K562 (cell line): ENCODE data around the gene PPM1L. TPM values are rescaled to one million over a fixed set of nuclear protein-coding genes. Genes with fewer than 3 reads are reported as not detected.

Experiments
- ATAC-seq: fragments of 200-7000 bp; cut with Tn5 transposase; 3 replicates; pipeline ENCODE4 v1.9.1; 2020; ENCODE audit warnings: moderate library complexity
- BruUV-seq: library from RNA; stranded (reverse); fragments of 400-500 nt; replicated peaks from 2 replicates; lab custom pipeline; 2021; lab: Mats Ljungman, UMichigan
- CTCF ChIA-PET: fragments of 300-600 bp; formaldehyde crosslinking; extraction: SDS; loops from one replicate; lab custom pipeline; 2021; ENCODE audit warnings: low intra/inter-chr PET ratio; lab: Yijun Ruan, JAX
- POLR2A ChIA-PET: fragments of 300-600, 350-650 bp; sonication (Branson Sonifier 250); formaldehyde crosslinking; extraction: SDS; loops from one replicate; lab custom pipeline; 2021; ENCODE audit warnings: antibody characterized with exemption, inconsistent platforms; lab: Yijun Ruan, JAX
- DNase-seq, 4 experiments: peaks; one replicate each; pipeline versions ENCODE4 v3.0.0 to v3.0.0-alpha.2; 2011 to 2018; ENCODE audit warnings: low spot score in 3 of 4, mixed read lengths in 3 of 4; ENCODE audit errors: extremely low read depth in 1 of 4
- FAIRE-seq: peaks from 2 replicates; lab custom pipeline; 2011; peaks lifted over from hg19 to GRCh38; lab: Jason Lieb, UNC
- H2AFZ ChIP-seq: 2 replicates; pipeline ENCODE4 v1.6.0; 2011; ENCODE audit warnings: low read depth, low read length, control low read depth, inconsistent platforms
- H3K27ac ChIP-seq: fragments of 200-600 bp; 3 replicates; pipeline ENCODE4 v1.8.0; 2011; ENCODE audit warnings: low read depth, mild to moderate bottlenecking, control low read depth, inconsistent platforms, low read length, moderate library complexity, mixed read lengths; ENCODE audit errors: extremely low read depth
- H3K27me3 ChIP-seq, 2 experiments: fragments of 300-600 bp in 1 of 2; 2 replicates in 1 of 2; 3 replicates in 1 of 2; pipeline versions ENCODE4 v1.6.0 to v1.8.0; 2011; ENCODE audit warnings: inconsistent platforms in 2 of 2, low read length in 2 of 2, mild to moderate bottlenecking in 1 of 2, mixed read lengths in 1 of 2, moderate library complexity in 1 of 2; ENCODE audit not compliant: control insufficient read depth in 2 of 2, insufficient read depth in 2 of 2
- H3K36me3 ChIP-seq: fragments of 300-600 bp; 3 replicates; pipeline ENCODE4 v1.8.0; 2011; ENCODE audit warnings: mild to moderate bottlenecking, low read length, inconsistent platforms; ENCODE audit not compliant: control insufficient read depth, insufficient read depth
- H3K4me1 ChIP-seq, 2 experiments: fragments of 200-600 bp in 1 of 2; replicated peaks in 1 of 2; 2 replicates in 1 of 2; 3 replicates in 1 of 2; pipeline versions ENCODE4 v1.5.1 to v1.8.0; 2011; ENCODE audit warnings: inconsistent platforms in 2 of 2, low read length in 2 of 2, mild to moderate bottlenecking in 1 of 2, mixed read lengths in 1 of 2, moderate library complexity in 1 of 2; ENCODE audit not compliant: control insufficient read depth in 2 of 2, insufficient read depth in 2 of 2
- H3K4me2 ChIP-seq: 2 replicates; pipeline ENCODE4 v1.6.1; 2011; ENCODE audit warnings: low read length, control low read depth, inconsistent platforms, mixed read lengths; ENCODE audit not compliant: insufficient read depth
- H3K4me3 ChIP-seq: fragments of 200-600 bp; sonication (generic), shearing (Covaris generic); 2 replicates; pipeline ENCODE4 v1.5.1; 2016; ENCODE audit warnings: control low read depth, inconsistent platforms
- H3K79me2 ChIP-seq: fragments of 200-600 bp; 3 replicates; pipeline ENCODE4 v1.8.0; 2011; ENCODE audit warnings: low read length, inconsistent platforms; ENCODE audit not compliant: control insufficient read depth, insufficient read depth
- H3K9ac ChIP-seq, 2 experiments: 2 replicates each; pipeline versions ENCODE4 v1.6.0 to v1.6.1; 2011; ENCODE audit warnings: low read depth in 2 of 2, low read length in 2 of 2, control low read depth in 1 of 2, inconsistent platforms in 1 of 2, mild to moderate bottlenecking in 1 of 2, mixed read lengths in 1 of 2; ENCODE audit not compliant: insufficient read depth in 1 of 2
- H3K9me1 ChIP-seq: one replicate; pipeline ENCODE4 v1.6.0; 2011; ENCODE audit warnings: inconsistent platforms, mild to moderate bottlenecking, low read length, moderate library complexity; ENCODE audit not compliant: control insufficient read depth, insufficient read depth
- H3K9me3 ChIP-seq: replicated peaks from 2 replicates; pipeline ENCODE4 v1.5.1; 2011; ENCODE audit warnings: low read depth, low read length, inconsistent platforms; ENCODE audit not compliant: control insufficient read depth, insufficient read depth
- H4K20me1 ChIP-seq: replicated peaks from 2 replicates; pipeline ENCODE4 v1.6.1; 2011; ENCODE audit warnings: low read length, inconsistent platforms, mixed read lengths; ENCODE audit not compliant: control insufficient read depth, insufficient read depth
- ELK1 ChIP-seq: sonication (generic); formaldehyde crosslinking; IDR thresholded peaks from 2 replicates; pipeline ENCODE4 v1.8.1; 2022; ENCODE audit warnings: missing genetic modification reagents
- ERF ChIP-seq: fragments of 450-650 bp; formaldehyde crosslinking; IDR thresholded peaks from 2 replicates; pipeline ENCODE4 v1.4.0; 2020; ENCODE audit warnings: mild to moderate bottlenecking, mixed read lengths
- KDM1A ChIP-seq, 2 experiments: fragments of 450-650 bp; IDR thresholded peaks; 2 replicates each; pipeline ENCODE4 v1.6.1; 2016; ENCODE audit warnings: mild to moderate bottlenecking in 2 of 2
- KLF1 ChIP-seq: fragments of 450-650 bp; IDR thresholded peaks from 2 replicates; pipeline ENCODE4 v1.6.1; 2016; ENCODE audit warnings: missing genetic modification characterization, missing compliant biosample characterization
- MTF1 ChIP-seq: fragments of 250-450 bp; sonication (Bioruptor Pico); IDR thresholded peaks from 2 replicates; pipeline ENCODE4 v1.9.0; 2021; ENCODE audit warnings: moderate library complexity, mild to moderate bottlenecking, inconsistent platforms, borderline replicate concordance
- MYBL2 ChIP-seq, 2 experiments: fragments of 450-650 bp in 1 of 2; sonication (generic) in 1 of 2; formaldehyde crosslinking in 1 of 2; IDR thresholded peaks; 2 replicates each; pipeline versions ENCODE4 v1.6.1 to v1.8.1; 2017 to 2022; ENCODE audit warnings: borderline replicate concordance in 1 of 2, inconsistent platforms in 1 of 2, low read depth in 1 of 2, mild to moderate bottlenecking in 1 of 2, missing genetic modification reagents in 1 of 2, moderate library complexity in 1 of 2
- NFE2L1 ChIP-seq: fragments of 450-650 bp; IDR thresholded peaks from 2 replicates; pipeline ENCODE4 v1.6.1; 2016; ENCODE audit warnings: missing genetic modification characterization, low read depth, mild to moderate bottlenecking, missing compliant biosample characterization, moderate library complexity, borderline replicate concordance
- NFRKB ChIP-seq: fragments of 450-650 bp; IDR thresholded peaks from 2 replicates; pipeline ENCODE4 v1.6.1; 2016; ENCODE audit warnings: low read depth
- RERE ChIP-seq: sonication (generic); formaldehyde crosslinking; IDR thresholded peaks from 2 replicates; pipeline ENCODE4 v1.8.0; 2023; ENCODE audit warnings: missing genetic modification reagents, mild to moderate bottlenecking, borderline replicate concordance
- TEAD1 ChIP-seq, 2 experiments: fragments of 450-650 bp in 1 of 2; sonication (generic) in 1 of 2; formaldehyde crosslinking; IDR thresholded peaks; 2 replicates each; pipeline versions ENCODE4 v1.4.0 to v1.8.0; 2020 to 2022; ENCODE audit warnings: mild to moderate bottlenecking in 2 of 2, missing genetic modification reagents in 1 of 2
- UBTF ChIP-seq, 2 experiments: IDR thresholded peaks; 2 replicates each; pipeline ENCODE4 v1.6.1; 2012; ENCODE audit warnings: improper control_type of control experiment in 2 of 2, low read depth in 2 of 2, low read length in 2 of 2, borderline replicate concordance in 1 of 2
- ZC3H8 ChIP-seq: fragments of 450-650 bp; IDR thresholded peaks from 2 replicates; pipeline ENCODE4 v1.6.1; 2017
- ZKSCAN3 ChIP-seq: fragments of 250-450 bp; sonication (Bioruptor Pico); IDR thresholded peaks from 2 replicates; pipeline ENCODE4 v1.4.0; 2020
- ZNF408 ChIP-seq: fragments of 250-450 bp; sonication (Bioruptor Pico); IDR thresholded peaks from 2 replicates; pipeline ENCODE4 v1.4.0; 2020; ENCODE audit warnings: low read depth, mild to moderate bottlenecking, moderate library complexity
- in situ Hi-C: fragments of 300-500 bp; cut with MboI; formaldehyde crosslinking; loops from 4 replicates; pipeline ENCODE4 v1.15.0; 2018; ENCODE audit warnings: inconsistent platforms, mixed read lengths
- intact Hi-C: fragments of 100-400 bp; cut with micrococcal nuclease; formaldehyde crosslinking; loops from 2 replicates; pipeline ENCODE4 v1.14.2; 2022
- polyA plus RNA-seq, 8 experiments: library from polyadenylated mRNA; depleted of rRNA in 4 of 8; stranded (reverse) in 5 of 8; unstranded in 3 of 8; fragments of >200 nt; fragmentation: Nextera tagmentation in 2 of 8; fragmentation: Illumina TruSeq in 1 of 8; extraction: Ambion mirVana in 2 of 8; extraction: Trizol in 1 of 8; gene quantifications; 2 replicates each; pipeline versions ENCODE4 v1.2.1 to v1.2.3, GENCODE V29; 2011 to 2014; ENCODE audit warnings: inconsistent platforms in 1 of 8, missing spikeins in 1 of 8
- total RNA-seq, 7 experiments: library from RNA; depleted of rRNA in 6 of 7; stranded (reverse); fragments of >200 nt in 6 of 7; fragmentation: Illumina TruSeq in 2 of 7; extraction: Trizol in 2 of 7; gene quantifications; 2 replicates each; pipeline versions ENCODE4 v1.2.1 to v1.2.3, GENCODE V29; 2011 to 2021; ENCODE audit warnings: low replicate concordance in 1 of 7

PPM1L gene
- total and polyA plus RNA-seq, 9 of the 15 experiments (the other 6 are each of a cell fraction or from before 2014, with no cell fraction given), result 0.01 to 0.41 (median 0.14) TPM

- CTCF ChIA-PET, result no interaction called here
- Histone ChIP-seq H2AFZ (no peak overlapping the region), H3K9ac (no peak overlapping the region), H3K4me1 (no peaks in the 10 kb centered on the region), H3K9me1 (no peaks in the 10 kb centered on the region), H3K27ac (no peak overlapping the region), H3K27me3 (no peaks in the 10 kb centered on the region), H3K4me2 (no peak overlapping the region), H4K20me1 (no peaks in the 10 kb centered on the region)
- in situ Hi-C loops, result no loop called here
- intact Hi-C loops, result no loop called here
- BruUV-seq, result no TSS peak
- no peak for ATAC-seq
- TF ChIP-seq KLF1 (tag) (no peak), NFE2L1 (tag) (no peak), UBTF (IDR thresholded peaks at IDR 0.05; ENCODE audit: borderline replicate concordance in 1 of 2, low read depth in 2 of 2, low read length in 2 of 2) (no peak), RERE (CRISPR knock-in tag) (no peak), MYBL2 (IDR thresholded peaks at IDR 0.05; ENCODE audit: low read depth) (no peak), MYBL2 (CRISPR knock-in tag; IDR thresholded peaks at IDR 0.05; ENCODE audit: borderline replicate concordance) (no peak), ELK1 (CRISPR knock-in tag) (no peak), MTF1 (no peak), ZNF408 (no peak), TEAD1 (CRISPR knock-in tag; IDR thresholded peaks at IDR 0.05) (no peak), ERF (no peak), ZC3H8 (no peak), NFRKB (no peak), KDM1A (IDR thresholded peaks at IDR 0.05) (no peak), ZKSCAN3 (CRISPR knock-in tag) (no peak)
- TF ChIP-seq, all 486 proteins: peak for 0
- no peak overlapping the region for H3K4me3 ChIP-seq
- no peaks in the 10 kb centered on the region for H3K79me2 ChIP-seq
- H3K36me3 ChIP-seq, result no peaks in the 10 kb centered on the region
- FAIRE-seq (no peak), DNase-seq (no peak)
- no peaks in the 10 kb centered on the region for H3K9me3 ChIP-seq
- POLR2A ChIA-PET, result interaction anchor here (1.1 kb wide), 1 partner anchor 11 kb away, joined by 3 read pairs; no protein-coding TSS in a partner anchor
Measured at GRCh38 chr3:161020256-161020655, 264.2 kb downstream of the PPM1L start.
